ENCODE data around the gene WDR90. TPM values are rescaled to one million over a fixed set of nuclear protein-coding genes. Genes with fewer than 3 reads are reported as not detected.

The WDR90 gene
- total RNA-seq, 2 donors from 2014 or later: 3.0 to 5.7 TPM

GRCh38 chr16:649631-650030, 466 bp downstream of the WDR90 start:
- no peak for TF ChIP-seq CTCF (IDR thresholded peaks at IDR 0.05)
- H3K4me1 ChIP-seq: peaks cover 0 to 56% of the 10 kb centered on the region in 2 donors
- H3K27me3 ChIP-seq: no peaks in the 10 kb centered on the region
- peak overlapping the region; percentile 68 to 88 for H3K4me3 ChIP-seq
- DNase-seq (ENCODE audit: low spot score): no peak
- no peaks in the 10 kb centered on the region for H3K9me3 ChIP-seq
- H3K27ac ChIP-seq: peak overlapping the region; percentile 88 to 92
- no peaks in the 10 kb centered on the region for H3K36me3 ChIP-seq

GRCh38 chr16:651844-652243, 2.7 kb downstream of the WDR90 start:
- Histone ChIP-seq H3K4me1 (peaks cover 0 to 34% of the 10 kb centered on the region in 2 donors), H3K4me3 (no peak overlapping the region), H3K27ac (no peak overlapping the region), H3K27me3 (no peaks in the 10 kb centered on the region), H3K9me3 (no peaks in the 10 kb centered on the region), H3K36me3 (no peaks in the 10 kb centered on the region)
- no peak for DNase-seq (ENCODE audit: low spot score)
- TF ChIP-seq CTCF (IDR thresholded peaks at IDR 0.05): no peak

GRCh38 chr16:652454-653305, 3.5 kb downstream of the WDR90 start:
- Histone ChIP-seq H3K36me3 (no peaks in the 10 kb centered on the region), H3K4me1 (peaks cover 0 to 26% of the 10 kb centered on the region in 2 donors), H3K9me3 (no peaks in the 10 kb centered on the region), H3K27ac (no peak overlapping the region), H3K27me3 (no peaks in the 10 kb centered on the region), H3K4me3 (no peak overlapping the region)
- no peak for TF ChIP-seq CTCF (IDR thresholded peaks at IDR 0.05)
- DNase-seq (ENCODE audit: low spot score): no peak

GRCh38 chr16:654034-654433, 4.9 kb downstream of the WDR90 start:
- Histone ChIP-seq H3K27ac (no peak overlapping the region), H3K36me3 (no peaks in the 10 kb centered on the region), H3K27me3 (no peaks in the 10 kb centered on the region), H3K4me1 (peaks cover 0 to 13% of the 10 kb centered on the region in 2 donors), H3K9me3 (no peaks in the 10 kb centered on the region), H3K4me3 (no peak overlapping the region)
- DNase-seq (ENCODE audit: low spot score): no peak
- TF ChIP-seq CTCF (IDR thresholded peaks at IDR 0.05): no peak

GRCh38 chr16:657487-657886, 8.3 kb downstream of the WDR90 start:
- H3K36me3 ChIP-seq: no peaks in the 10 kb centered on the region
- no peak overlapping the region for H3K27ac ChIP-seq
- H3K9me3 ChIP-seq: no peaks in the 10 kb centered on the region
- no peak for DNase-seq (ENCODE audit: low spot score)
- no peaks in the 10 kb centered on the region for H3K27me3 ChIP-seq
- no peak overlapping the region for H3K4me3 ChIP-seq
- H3K4me1 ChIP-seq: peaks cover 0 to 14% of the 10 kb centered on the region in 2 donors
- TF ChIP-seq CTCF (IDR thresholded peaks at IDR 0.05): no peak

All from right atrium auricular region (tissue), 2 donors.